Measurements from ENCODE around the gene PPP1R36.

The PPP1R36 gene

DNA sequence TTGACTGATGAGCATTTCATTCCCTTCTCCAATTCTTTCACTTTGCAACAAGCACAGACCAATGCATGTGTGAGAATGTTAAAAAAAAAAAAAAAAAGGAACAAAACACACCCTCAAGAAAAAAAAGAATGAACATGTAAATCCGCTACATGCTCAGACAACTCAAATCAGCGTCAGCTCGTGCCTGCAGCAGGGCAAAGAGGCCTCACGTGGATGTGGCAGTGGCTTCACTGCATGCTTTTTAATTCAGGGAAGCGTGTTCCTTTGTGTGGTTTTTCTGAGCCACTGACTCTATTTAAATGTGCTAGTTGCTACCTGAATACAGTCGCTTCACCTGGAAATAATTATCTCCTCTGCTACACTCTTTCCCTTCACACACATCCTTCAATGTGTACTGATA lies 55.1 kb downstream of the PPP1R36 start:
- DNase-seq (ENCODE audit: extremely low spot score) = no peak
- ChIA-PET CTCF (no interaction called here), POLR2A (no interaction called here)
- TF ChIP-seq, protein P1, sequence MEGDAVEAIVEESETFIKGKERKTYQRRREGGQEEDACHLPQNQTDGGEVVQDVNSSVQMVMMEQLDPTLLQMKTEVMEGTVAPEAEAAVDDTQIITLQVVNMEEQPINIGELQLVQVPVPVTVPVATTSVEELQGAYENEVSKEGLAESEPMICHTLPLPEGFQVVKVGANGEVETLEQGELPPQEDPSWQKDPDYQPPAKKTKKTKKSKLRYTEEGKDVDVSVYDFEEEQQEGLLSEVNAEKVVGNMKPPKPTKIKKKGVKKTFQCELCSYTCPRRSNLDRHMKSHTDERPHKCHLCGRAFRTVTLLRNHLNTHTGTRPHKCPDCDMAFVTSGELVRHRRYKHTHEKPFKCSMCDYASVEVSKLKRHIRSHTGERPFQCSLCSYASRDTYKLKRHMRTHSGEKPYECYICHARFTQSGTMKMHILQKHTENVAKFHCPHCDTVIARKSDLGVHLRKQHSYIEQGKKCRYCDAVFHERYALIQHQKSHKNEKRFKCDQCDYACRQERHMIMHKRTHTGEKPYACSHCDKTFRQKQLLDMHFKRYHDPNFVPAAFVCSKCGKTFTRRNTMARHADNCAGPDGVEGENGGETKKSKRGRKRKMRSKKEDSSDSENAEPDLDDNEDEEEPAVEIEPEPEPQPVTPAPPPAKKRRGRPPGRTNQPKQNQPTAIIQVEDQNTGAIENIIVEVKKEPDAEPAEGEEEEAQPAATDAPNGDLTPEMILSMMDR (IDR thresholded peaks at IDR 0.05; ENCODE audit: control extremely low read depth, extremely low read depth, low read depth, missing control alignments) = no peak

DNA sequence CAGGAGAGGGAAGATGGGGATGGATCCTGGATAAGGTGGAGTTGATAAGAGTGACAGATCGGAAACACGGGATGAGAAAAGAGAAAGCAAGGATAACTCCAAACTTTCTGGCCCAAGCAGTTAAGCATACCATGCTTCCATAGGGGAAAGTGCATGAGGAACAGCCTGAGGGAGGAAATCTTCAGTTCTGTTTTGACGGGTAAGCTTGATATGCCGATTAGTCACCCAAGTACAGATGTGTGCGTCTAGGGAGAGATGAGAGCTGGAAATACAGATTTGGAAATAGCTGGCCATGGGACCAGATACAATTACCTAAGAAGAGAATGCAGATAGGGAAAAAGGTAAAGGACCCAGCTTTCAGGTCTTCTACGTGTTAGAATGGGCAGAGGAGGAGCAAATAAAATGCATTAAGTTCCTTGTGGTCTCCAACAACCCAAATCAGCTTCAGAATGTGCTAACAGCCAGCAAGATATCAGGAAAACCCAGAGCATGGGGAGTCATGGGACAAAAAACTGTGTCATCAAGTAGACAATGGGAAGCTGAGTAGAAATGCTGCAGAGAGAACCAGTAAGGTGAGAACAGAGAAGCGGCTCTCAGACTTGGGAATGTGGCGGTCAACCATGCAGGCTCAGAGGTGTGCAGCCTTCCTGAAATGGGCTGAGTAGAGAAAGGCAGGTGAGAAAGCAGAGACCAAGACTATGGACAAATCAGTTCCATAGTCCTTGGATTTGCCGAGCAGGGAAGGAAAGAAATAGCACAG lies 56.3 kb downstream of the PPP1R36 start:
- DNase-seq (ENCODE audit: extremely low spot score) = no peak
- ChIA-PET POLR2A (interaction anchor here (0.8 kb wide), 1 partner anchor 66 kb away, joined by 4 read pairs; the partner anchor contains the start of gene HSPA2), CTCF (no interaction called here)
- TF ChIP-seq, protein P1 (IDR thresholded peaks at IDR 0.05; ENCODE audit: control extremely low read depth, extremely low read depth, low read depth, missing control alignments) = no peak

DNA sequence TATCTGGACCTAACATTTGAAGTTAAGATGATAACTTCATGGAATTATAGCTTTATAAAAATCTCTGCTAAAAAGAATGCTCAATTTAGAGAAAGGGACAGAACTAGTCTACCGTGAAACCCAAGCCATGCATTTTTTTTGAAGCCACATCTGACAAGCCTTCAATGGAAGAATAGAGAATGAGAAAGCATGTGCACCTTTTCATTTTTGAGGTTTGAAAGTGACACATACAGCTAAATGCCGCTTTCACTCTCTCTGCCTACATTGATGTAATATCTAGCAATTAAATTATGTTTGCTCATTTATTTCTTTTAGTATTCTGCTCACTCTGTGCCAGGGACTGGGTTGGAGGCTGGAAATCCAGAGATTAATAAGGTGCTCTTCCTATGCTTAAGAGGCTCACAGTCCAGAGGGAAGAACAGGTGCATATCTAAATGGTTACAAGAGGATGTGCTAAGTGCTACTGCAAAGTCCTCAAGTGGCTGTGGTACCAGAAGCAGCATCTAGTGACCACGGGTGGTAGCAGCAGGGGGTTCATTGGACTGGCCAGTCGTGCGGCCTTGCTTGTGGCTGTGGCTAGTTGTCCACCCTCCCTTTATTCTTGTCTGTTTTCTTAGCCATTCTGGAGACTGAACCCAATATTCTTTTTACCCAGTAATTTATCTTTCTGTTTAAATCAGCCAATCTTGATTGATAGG lies 60.4 kb downstream of the PPP1R36 start:
- CTCF ChIA-PET = no interaction called here
- DNase-seq (ENCODE audit: extremely low spot score) = no peak
- POLR2A ChIA-PET = no interaction called here
- TF ChIP-seq, protein P1 (IDR thresholded peaks at IDR 0.05; ENCODE audit: control extremely low read depth, extremely low read depth, low read depth, missing control alignments) = no peak

DNA sequence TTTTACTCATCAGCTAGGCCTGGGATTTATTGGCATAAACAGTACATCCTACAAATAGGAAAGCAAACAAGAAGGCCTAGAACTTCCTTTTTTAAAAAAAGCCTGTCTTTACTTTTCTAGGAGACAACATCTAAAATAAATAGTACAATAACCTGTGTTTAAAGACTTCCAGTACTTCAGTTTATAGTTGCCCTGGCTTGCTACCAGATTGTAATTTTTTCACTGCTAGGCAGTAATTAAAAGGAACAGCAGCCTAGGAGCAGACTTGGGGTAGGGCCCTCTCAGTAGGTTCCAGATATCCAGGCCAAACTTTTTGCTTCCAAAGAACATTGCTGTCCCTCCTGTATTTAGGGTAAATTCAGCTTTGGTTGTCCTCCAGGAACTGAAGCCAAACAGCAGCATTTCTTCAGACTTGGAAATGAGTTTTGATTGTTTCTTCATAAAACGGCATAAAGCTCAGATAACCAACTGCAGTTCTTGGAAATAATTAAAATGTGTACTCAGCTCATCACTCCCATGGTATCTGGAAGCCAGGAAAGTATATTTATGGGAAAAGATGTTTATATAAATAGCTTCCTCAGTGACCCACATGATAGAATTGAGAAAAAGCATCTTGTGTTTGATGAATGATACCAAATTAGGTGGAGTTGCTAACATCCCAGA lies 61.7 kb downstream of the PPP1R36 start:
- ChIA-PET CTCF (interaction anchor here (0.9 to 1.3 kb wide), 2 partner anchors 19 to 25 kb away, joined by 3 to 4 read pairs; no protein-coding TSS in a partner anchor), POLR2A (no interaction called here)
- DNase-seq (ENCODE audit: extremely low spot score) = no peak
- TF ChIP-seq, protein P1 (IDR thresholded peaks at IDR 0.05; ENCODE audit: control extremely low read depth, extremely low read depth, low read depth, missing control alignments) = no peak

DNA sequence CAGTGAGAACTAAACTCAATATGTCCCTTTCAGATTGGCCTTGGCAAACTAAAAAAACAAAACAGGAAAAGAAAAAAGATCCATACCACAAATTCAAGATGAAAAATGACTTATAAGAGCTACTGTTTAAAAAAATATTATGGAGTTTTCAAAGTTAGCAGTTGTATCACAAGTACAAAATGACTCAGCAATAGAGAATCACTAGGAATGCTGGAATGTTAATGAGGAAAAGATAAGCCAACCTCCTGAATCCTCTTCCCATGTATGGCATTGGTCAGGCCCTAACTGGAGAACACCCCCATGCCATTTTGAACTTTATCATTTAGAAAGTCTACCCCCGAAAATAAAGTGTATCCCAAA lies 62.2 kb downstream of the PPP1R36 start:
- CTCF ChIA-PET = interaction anchor here (0.9 to 1.3 kb wide), 2 partner anchors 19 to 25 kb away, joined by 3 to 4 read pairs; no protein-coding TSS in a partner anchor
- no peak for DNase-seq (ENCODE audit: extremely low spot score)
- TF ChIP-seq, protein P1 (IDR thresholded peaks at IDR 0.05; ENCODE audit: control extremely low read depth, extremely low read depth, low read depth, missing control alignments) = no peak
- POLR2A ChIA-PET = no interaction called here

DNA sequence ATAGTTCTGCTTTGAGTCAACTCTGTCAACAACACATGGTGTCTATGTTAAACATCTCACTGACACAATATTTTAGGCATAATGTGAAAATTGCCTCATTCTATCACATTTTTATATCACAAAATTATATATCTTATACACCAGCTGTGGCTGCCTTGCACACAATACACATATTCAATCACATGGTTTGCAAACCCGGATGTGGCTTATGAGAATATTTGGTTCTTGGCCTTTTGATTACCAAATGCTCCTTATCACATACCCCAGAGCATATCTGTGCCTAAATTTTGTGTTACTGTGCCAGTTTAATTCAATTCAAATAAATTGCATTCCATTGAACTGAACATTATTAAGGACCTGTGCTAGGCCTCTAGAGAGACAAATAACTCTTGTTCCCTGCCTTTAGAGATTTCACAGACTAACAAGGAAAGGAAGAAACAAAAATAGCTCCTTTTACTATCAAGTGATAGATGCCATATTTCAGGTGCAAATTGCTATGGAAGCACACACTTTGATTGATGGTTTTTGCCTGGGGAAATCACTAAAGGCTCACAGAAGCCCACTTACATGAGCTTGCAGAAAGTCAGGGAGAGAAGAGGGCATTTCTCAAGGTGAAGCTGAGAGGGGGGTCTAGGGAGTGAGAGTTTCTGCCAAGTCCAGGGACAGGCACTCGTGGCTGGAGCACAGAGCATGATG lies 63.4 kb downstream of the PPP1R36 start:
- ChIA-PET CTCF (interaction anchor here (0.5 to 2.5 kb wide), 4 partner anchors 20 to 310 kb away, joined by 3 to 9 read pairs (median 4); no protein-coding TSS in a partner anchor), POLR2A (no interaction called here)
- no peak for DNase-seq (ENCODE audit: extremely low spot score)
- TF ChIP-seq, protein P1 (IDR thresholded peaks at IDR 0.05; ENCODE audit: control extremely low read depth, extremely low read depth, low read depth, missing control alignments) = no peak

Measured in GM10248 (cell line).